H9 (cell line): Measurements from ENCODE around the gene PDE4B. TPM values are rescaled to one million over a fixed set of nuclear protein-coding genes. Genes with fewer than 3 reads are reported as not detected.

Experiments used
- DNase-seq: peaks from one replicate; pipeline ENCODE4 v3.0.0-alpha.2; 2017
- H2AFZ ChIP-seq: one replicate; pipeline ENCODE4 v1.6.1; 2013; ENCODE audit warnings: mild to moderate bottlenecking, low read length, control low read depth, moderate library complexity
- H2AK5ac ChIP-seq: 2 replicates; pipeline ENCODE4 v1.6.1; 2013; ENCODE audit warnings: low read length, control low read depth, mixed read lengths; ENCODE audit not compliant: insufficient read length
- H2BK120ac ChIP-seq: one replicate; pipeline ENCODE4 v1.6.1; 2013; ENCODE audit warnings: low read depth, mild to moderate bottlenecking, low read length, control low read depth, inconsistent platforms; ENCODE audit not compliant: poor library complexity, severe bottlenecking
- H2BK12ac ChIP-seq: 2 replicates; pipeline ENCODE4 v1.6.1; 2013; ENCODE audit warnings: low read length, control low read depth, mixed read lengths, low read depth; ENCODE audit not compliant: insufficient read length
- H2BK15ac ChIP-seq: 2 replicates; pipeline ENCODE4 v1.6.1; 2013; ENCODE audit warnings: low read depth, low read length, control low read depth
- H2BK20ac ChIP-seq: one replicate; pipeline ENCODE4 v1.6.1; 2013; ENCODE audit warnings: low read depth, mild to moderate bottlenecking, low read length, control low read depth, inconsistent platforms; ENCODE audit not compliant: poor library complexity, severe bottlenecking
- H2BK5ac ChIP-seq: 2 replicates; pipeline ENCODE4 v1.6.1; 2013; ENCODE audit warnings: low read length, control low read depth, mixed read lengths; ENCODE audit not compliant: insufficient read length
- H3K14ac ChIP-seq: 2 replicates; pipeline ENCODE4 v1.6.1; 2013; ENCODE audit warnings: low read length, control low read depth; ENCODE audit not compliant: insufficient read depth
- H3K18ac ChIP-seq: 2 replicates; pipeline ENCODE4 v1.6.1; 2013; ENCODE audit warnings: low read depth, mild to moderate bottlenecking, mixed read lengths, low read length, control low read depth; ENCODE audit not compliant: insufficient read length
- H3K23ac ChIP-seq: 2 replicates; pipeline ENCODE4 v1.6.1; 2013; ENCODE audit warnings: low read length, control low read depth, mixed read lengths, low read depth; ENCODE audit not compliant: insufficient read length
- H3K23me2 ChIP-seq: 2 replicates; pipeline ENCODE4 v1.6.1; 2013; ENCODE audit warnings: low read depth, mild to moderate bottlenecking, mixed read lengths, low read length, control low read depth; ENCODE audit not compliant: insufficient read length, poor library complexity, severe bottlenecking
- H3K27ac ChIP-seq: 2 replicates; pipeline ENCODE4 v1.5.1; 2013; ENCODE audit warnings: low read length, control low read depth, mixed read lengths, low read depth; ENCODE audit not compliant: insufficient read length
- H3K27me3 ChIP-seq: 2 replicates; pipeline ENCODE4 v1.6.1; 2013; ENCODE audit warnings: low read length, control low read depth, inconsistent platforms; ENCODE audit not compliant: insufficient read depth
- H3K4ac ChIP-seq: 2 replicates; pipeline ENCODE4 v1.6.1; 2013; ENCODE audit warnings: low read depth, mild to moderate bottlenecking, control low read depth, inconsistent platforms, low read length, moderate library complexity
- H3K4me1 ChIP-seq: 2 replicates; pipeline ENCODE4 v1.6.1; 2013; ENCODE audit warnings: low read length, control low read depth, inconsistent platforms; ENCODE audit not compliant: insufficient read depth
- H3K4me2 ChIP-seq: 2 replicates; pipeline ENCODE4 v1.6.1; 2013; ENCODE audit warnings: low read length, control low read depth, mixed read lengths; ENCODE audit not compliant: insufficient read length, insufficient read depth
- H3K56ac ChIP-seq: 2 replicates; pipeline ENCODE4 v1.6.1; 2013; ENCODE audit warnings: low read depth, mild to moderate bottlenecking, mixed read lengths, low read length, control low read depth; ENCODE audit not compliant: insufficient read length
- H3K79me1 ChIP-seq: 2 replicates; pipeline ENCODE4 v1.6.1; 2013; ENCODE audit warnings: low read depth, mild to moderate bottlenecking, moderate library complexity, low read length, control low read depth, inconsistent platforms; ENCODE audit not compliant: insufficient read depth, poor library complexity, severe bottlenecking
- H3K79me2 ChIP-seq: 2 replicates; pipeline ENCODE4 v1.6.1; 2013; ENCODE audit warnings: low read length, control low read depth, inconsistent platforms; ENCODE audit not compliant: insufficient read depth
- H3K9ac ChIP-seq: 2 replicates; pipeline ENCODE4 v1.6.1; 2013; ENCODE audit warnings: low read length, control low read depth, mixed read lengths; ENCODE audit not compliant: insufficient read length; ENCODE audit errors: extremely low read depth
- H3K9me3 ChIP-seq: one replicate; pipeline ENCODE4 v1.6.1; 2013; ENCODE audit warnings: low read depth, low read length, inconsistent platforms; ENCODE audit not compliant: control insufficient read depth
- H3T11ph ChIP-seq: one replicate; pipeline ENCODE4 v1.6.1; 2013; ENCODE audit warnings: mild to moderate bottlenecking, low read length, control low read depth, inconsistent platforms
- H4K20me1 ChIP-seq: one replicate; pipeline ENCODE4 v1.6.1; 2013; ENCODE audit not compliant: control insufficient read depth, insufficient read length, insufficient read depth
- H4K5ac ChIP-seq: 2 replicates; pipeline ENCODE4 v1.6.1; 2013; ENCODE audit warnings: low read depth, mild to moderate bottlenecking, mixed read lengths, low read length, control low read depth; ENCODE audit not compliant: insufficient read length
- H4K8ac ChIP-seq: replicated peaks from 2 replicates; pipeline ENCODE4 v1.6.1; 2013; ENCODE audit warnings: low read length, control low read depth, mixed read lengths, low read depth; ENCODE audit not compliant: insufficient read length
- H4K91ac ChIP-seq: 2 replicates; pipeline ENCODE4 v1.6.1; 2013; ENCODE audit warnings: low read depth, mild to moderate bottlenecking, moderate library complexity, mixed read lengths, low read length, control low read depth; ENCODE audit not compliant: insufficient read length
- H3K27ac Mint-ChIP-seq, 3 experiments: 2 replicates in 2 of 3; 3 replicates in 1 of 3; pipeline ENCODE4 v1.8.0; 2020 to 2021; ENCODE audit warnings: mixed read lengths in 3 of 3, mild to moderate bottlenecking in 1 of 3, moderate library complexity in 1 of 3
- H3K27me3 Mint-ChIP-seq: 2 replicates; pipeline ENCODE4 v1.8.0; 2021; ENCODE audit warnings: low read depth, mild to moderate bottlenecking, moderate library complexity, mixed read lengths
- H3K36me3 Mint-ChIP-seq, 3 experiments: 2 replicates in 2 of 3; 3 replicates in 1 of 3; pipeline ENCODE4 v1.8.0; 2020 to 2021; ENCODE audit warnings: low read depth in 3 of 3, mixed read lengths in 3 of 3; ENCODE audit not compliant: insufficient read depth in 1 of 3
- H3K4me1 Mint-ChIP-seq, 2 experiments: 2 replicates each; pipeline ENCODE4 v1.8.0; 2020; ENCODE audit warnings: mixed read lengths in 2 of 2
- H3K4me3 Mint-ChIP-seq, 2 experiments: 2 replicates in 1 of 2; 3 replicates in 1 of 2; pipeline ENCODE4 v1.8.0; 2020 to 2021; ENCODE audit warnings: mild to moderate bottlenecking in 2 of 2, mixed read lengths in 2 of 2, moderate library complexity in 1 of 2
- H3K9me3 Mint-ChIP-seq, 2 experiments: 2 replicates in 1 of 2; 3 replicates in 1 of 2; pipeline ENCODE4 v1.8.0; 2020; ENCODE audit warnings: mild to moderate bottlenecking in 2 of 2, mixed read lengths in 2 of 2, moderate library complexity in 1 of 2
- WGBS: extraction: QIAGEN DNeasy Blood & Tissue Kit; methylation state at CpG from one replicate; pipeline ENCODE4 v1.1.7; 2013; ENCODE audit warnings: missing lambda C conversion rate, low lambda C conversion rate, mixed read lengths; ENCODE audit not compliant: insufficient read length; ENCODE audit errors: extremely low coverage; 5-methylcytosine and 5-hydroxymethylcytosine counted together
- total RNA-seq: library from RNA; stranded (reverse); gene quantifications from 2 replicates; pipeline ENCODE4 v1.2.1, GENCODE V29; 2021
- TF ChIP-seq, protein P1 (sequence below): fragments of 200-600 bp; sonication (generic); conservative IDR thresholded peaks from 3 replicates; pipeline ENCODE4 v1.8.0; 2021; ENCODE audit warnings: antibody characterized with exemption, mild to moderate bottlenecking

The PDE4B gene
- total RNA-seq, 1 experiment from 2014 or later: 19.8 TPM

DNA sequence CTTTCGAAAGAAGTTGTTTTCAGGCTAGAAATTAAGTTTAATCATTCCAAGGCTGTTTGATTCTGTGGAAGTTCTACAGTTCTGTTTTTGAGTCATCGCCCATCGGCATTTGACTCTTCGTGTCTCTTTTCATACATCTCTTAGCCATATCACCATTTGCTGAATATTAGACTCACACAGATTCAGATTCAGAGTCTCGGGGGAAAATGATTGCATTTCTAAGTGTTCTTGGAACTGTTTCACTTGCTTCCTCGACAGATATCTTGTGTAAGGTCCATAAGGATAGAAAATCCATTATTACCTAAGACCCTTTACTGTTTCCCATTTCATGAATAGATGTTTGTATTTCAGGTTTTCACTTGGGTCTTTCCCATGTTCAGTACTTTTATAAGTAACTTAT, 504.3 kb downstream of the PDE4B start:
- Histone ChIP-seq H2BK15ac (no peak overlapping the region), H4K91ac (no peak overlapping the region), H3K4ac (no peak overlapping the region), H3K4me1 (no peaks in the 10 kb centered on the region), H3K56ac (no peak overlapping the region), H2BK12ac (no peak overlapping the region), H2BK5ac (no peak overlapping the region), H4K20me1 (no peaks in the 10 kb centered on the region), H3K14ac (no peak overlapping the region), H3K23ac (no peak overlapping the region), H3K27me3 (no peaks in the 10 kb centered on the region), H2AK5ac (no peak overlapping the region), H2BK120ac (no peak overlapping the region), H2BK20ac (no peak overlapping the region), H4K8ac (no peak overlapping the region), H2AFZ (no peak overlapping the region), H3K23me2 (no peaks in the 10 kb centered on the region), H3K9ac (no peak overlapping the region), H3K79me1 (no peaks in the 10 kb centered on the region), H3K4me2 (no peak overlapping the region), H3K27ac (no peak overlapping the region), H3K9me3 (no peaks in the 10 kb centered on the region), H3K18ac (no peak overlapping the region), H4K5ac (no peak overlapping the region), H3T11ph (no peak overlapping the region), H3K79me2 (no peaks in the 10 kb centered on the region)
- Mint-ChIP-seq H3K27ac (no peak overlapping the region), H3K36me3 (no peaks in the 10 kb centered on the region), H3K9me3 (no peaks in the 10 kb centered on the region), H3K4me3 (no peak overlapping the region), H3K27me3 (no peaks in the 10 kb centered on the region), H3K4me1 (no peaks in the 10 kb centered on the region)
- no CpG with 5 or more reads among the region's 6 CpGs for WGBS
- TF ChIP-seq, protein P1, sequence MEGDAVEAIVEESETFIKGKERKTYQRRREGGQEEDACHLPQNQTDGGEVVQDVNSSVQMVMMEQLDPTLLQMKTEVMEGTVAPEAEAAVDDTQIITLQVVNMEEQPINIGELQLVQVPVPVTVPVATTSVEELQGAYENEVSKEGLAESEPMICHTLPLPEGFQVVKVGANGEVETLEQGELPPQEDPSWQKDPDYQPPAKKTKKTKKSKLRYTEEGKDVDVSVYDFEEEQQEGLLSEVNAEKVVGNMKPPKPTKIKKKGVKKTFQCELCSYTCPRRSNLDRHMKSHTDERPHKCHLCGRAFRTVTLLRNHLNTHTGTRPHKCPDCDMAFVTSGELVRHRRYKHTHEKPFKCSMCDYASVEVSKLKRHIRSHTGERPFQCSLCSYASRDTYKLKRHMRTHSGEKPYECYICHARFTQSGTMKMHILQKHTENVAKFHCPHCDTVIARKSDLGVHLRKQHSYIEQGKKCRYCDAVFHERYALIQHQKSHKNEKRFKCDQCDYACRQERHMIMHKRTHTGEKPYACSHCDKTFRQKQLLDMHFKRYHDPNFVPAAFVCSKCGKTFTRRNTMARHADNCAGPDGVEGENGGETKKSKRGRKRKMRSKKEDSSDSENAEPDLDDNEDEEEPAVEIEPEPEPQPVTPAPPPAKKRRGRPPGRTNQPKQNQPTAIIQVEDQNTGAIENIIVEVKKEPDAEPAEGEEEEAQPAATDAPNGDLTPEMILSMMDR: no peak
- no peak for DNase-seq
